K562 (cell line): ENCODE measurements around the gene ART1. TPM values are rescaled to one million over a fixed set of nuclear protein-coding genes. Genes with fewer than 3 reads are reported as not detected.

Source experiments
- ATF7 ChIP-seq: fragments of 450-650 bp; IDR thresholded peaks from 2 replicates; pipeline ENCODE4 v1.7.1; 2014; ENCODE audit warnings: mild to moderate bottlenecking, moderate library complexity
- COPS2 ChIP-seq: fragments of 450-650 bp; conservative IDR thresholded peaks from 2 replicates; pipeline ENCODE4 v1.6.1; 2016; ENCODE audit warnings: mild to moderate bottlenecking, moderate library complexity
- CXXC5 ChIP-seq: fragments of 250-450 bp; sonication (Bioruptor Pico); IDR thresholded peaks from 2 replicates; pipeline ENCODE4 v1.8.0; 2022; ENCODE audit warnings: inconsistent platforms, mild to moderate bottlenecking, moderate library complexity
- ETS2 ChIP-seq: IDR thresholded peaks from 2 replicates; pipeline ENCODE4 v1.6.1; 2016; ENCODE audit warnings: borderline replicate concordance, missing genetic modification characterization, mild to moderate bottlenecking, moderate library complexity, missing compliant biosample characterization; ENCODE audit not compliant: poor library complexity, severe bottlenecking
- ETV6 ChIP-seq, 3 experiments: fragments of 150-350 bp in 1 of 3; sonication (generic) in 1 of 3; formaldehyde crosslinking in 1 of 3; IDR thresholded peaks; 2 replicates each; pipeline versions ENCODE4 v1.6.1 to v1.8.0; 2014 to 2022; ENCODE audit warnings: borderline replicate concordance in 2 of 3, low read depth in 2 of 3, antibody characterized with exemption in 1 of 3, low read length in 1 of 3, mild to moderate bottlenecking in 1 of 3, missing genetic modification reagents in 1 of 3
- FOSL1 ChIP-seq: fragments of 200-800 bp; sonication (Bioruptor generic); conservative IDR thresholded peaks from 2 replicates; pipeline ENCODE4 v1.6.1; 2016; ENCODE audit warnings: missing genetic modification characterization, missing compliant biosample characterization
- NFYB ChIP-seq: IDR thresholded peaks from 2 replicates; pipeline ENCODE4 v1.6.1; 2011; ENCODE audit warnings: mild to moderate bottlenecking, moderate library complexity; ENCODE audit not compliant: insufficient read length; ENCODE audit errors: extremely low read depth
- RBM14 ChIP-seq: fragments of 200-400 bp; formaldehyde crosslinking; IDR thresholded peaks from 2 replicates; pipeline ENCODE4 v1.6.1; 2018; ENCODE audit warnings: low read depth, mild to moderate bottlenecking, low read length, moderate library complexity, borderline replicate concordance; ENCODE audit not compliant: insufficient read depth
- RNF2 ChIP-seq: sonication (generic); IDR thresholded peaks from 2 replicates; pipeline ENCODE4 v1.6.1; 2016
- SIRT6 ChIP-seq: IDR thresholded peaks from one replicate; pipeline ENCODE4 v1.6.1; 2012; ENCODE audit warnings: low read depth, mild to moderate bottlenecking, control low read depth, inconsistent platforms, low read length, moderate library complexity
- SMAD1 ChIP-seq: fragments of 150-350 bp; IDR thresholded peaks from 2 replicates; pipeline ENCODE4 v1.6.1; 2014; ENCODE audit warnings: low read length, low read depth; ENCODE audit not compliant: partially characterized antibody
- ZKSCAN1 ChIP-seq: fragments of 150-350 bp; IDR thresholded peaks from 2 replicates; pipeline ENCODE4 v1.6.1; 2016; ENCODE audit warnings: low read depth, low read length
- ZNF174 ChIP-seq: fragments of 250-450 bp; sonication (Bioruptor Pico); IDR thresholded peaks from 2 replicates; pipeline ENCODE4 v1.4.0; 2020; ENCODE audit warnings: mild to moderate bottlenecking
- ZNF239 ChIP-seq: fragments of 250-450 bp; sonication (Bioruptor Pico); IDR thresholded peaks from 2 replicates; pipeline ENCODE4 v1.4.0; 2020; ENCODE audit warnings: mild to moderate bottlenecking
- polyA plus RNA-seq, 8 experiments: library from polyadenylated mRNA; depleted of rRNA in 4 of 8; stranded (reverse) in 5 of 8; unstranded in 3 of 8; fragments of >200 nt; fragmentation: Nextera tagmentation in 2 of 8; fragmentation: Illumina TruSeq in 1 of 8; extraction: Ambion mirVana in 2 of 8; extraction: Trizol in 1 of 8; gene quantifications; 2 replicates each; pipeline versions ENCODE4 v1.2.1 to v1.2.3, GENCODE V29; 2011 to 2014; ENCODE audit warnings: inconsistent platforms in 1 of 8, missing spikeins in 1 of 8
- total RNA-seq, 7 experiments: library from RNA; depleted of rRNA in 6 of 7; stranded (reverse); fragments of >200 nt in 6 of 7; fragmentation: Illumina TruSeq in 2 of 7; extraction: Trizol in 2 of 7; gene quantifications; 2 replicates each; pipeline versions ENCODE4 v1.2.1 to v1.2.3, GENCODE V29; 2011 to 2021; ENCODE audit warnings: low replicate concordance in 1 of 7
- TF ChIP-seq, protein P1 (sequence below): fragments of 250-450 bp; sonication (Bioruptor Pico); IDR thresholded peaks from 2 replicates; pipeline ENCODE4 v1.8.0; 2022; ENCODE audit warnings: moderate library complexity, mild to moderate bottlenecking, inconsistent platforms
- TF ChIP-seq, protein P2 (sequence below): fragments of 200-800 bp; sonication (Bioruptor generic); IDR thresholded peaks from 2 replicates; pipeline ENCODE4 v1.6.1; 2017; ENCODE audit warnings: missing genetic modification characterization, missing compliant biosample characterization
- TF ChIP-seq, protein P3 (sequence below), 2 experiments: fragments of 450-650 bp; IDR thresholded peaks; 2 replicates each; pipeline ENCODE4 v1.6.1; 2016; ENCODE audit warnings: mild to moderate bottlenecking in 2 of 2, borderline replicate concordance in 1 of 2, low read depth in 1 of 2, moderate library complexity in 1 of 2

Gene ART1
- total and polyA plus RNA-seq, 9 of the 15 experiments (the other 6 are each of a cell fraction or from before 2014, with no cell fraction given), result not detected

DNA sequence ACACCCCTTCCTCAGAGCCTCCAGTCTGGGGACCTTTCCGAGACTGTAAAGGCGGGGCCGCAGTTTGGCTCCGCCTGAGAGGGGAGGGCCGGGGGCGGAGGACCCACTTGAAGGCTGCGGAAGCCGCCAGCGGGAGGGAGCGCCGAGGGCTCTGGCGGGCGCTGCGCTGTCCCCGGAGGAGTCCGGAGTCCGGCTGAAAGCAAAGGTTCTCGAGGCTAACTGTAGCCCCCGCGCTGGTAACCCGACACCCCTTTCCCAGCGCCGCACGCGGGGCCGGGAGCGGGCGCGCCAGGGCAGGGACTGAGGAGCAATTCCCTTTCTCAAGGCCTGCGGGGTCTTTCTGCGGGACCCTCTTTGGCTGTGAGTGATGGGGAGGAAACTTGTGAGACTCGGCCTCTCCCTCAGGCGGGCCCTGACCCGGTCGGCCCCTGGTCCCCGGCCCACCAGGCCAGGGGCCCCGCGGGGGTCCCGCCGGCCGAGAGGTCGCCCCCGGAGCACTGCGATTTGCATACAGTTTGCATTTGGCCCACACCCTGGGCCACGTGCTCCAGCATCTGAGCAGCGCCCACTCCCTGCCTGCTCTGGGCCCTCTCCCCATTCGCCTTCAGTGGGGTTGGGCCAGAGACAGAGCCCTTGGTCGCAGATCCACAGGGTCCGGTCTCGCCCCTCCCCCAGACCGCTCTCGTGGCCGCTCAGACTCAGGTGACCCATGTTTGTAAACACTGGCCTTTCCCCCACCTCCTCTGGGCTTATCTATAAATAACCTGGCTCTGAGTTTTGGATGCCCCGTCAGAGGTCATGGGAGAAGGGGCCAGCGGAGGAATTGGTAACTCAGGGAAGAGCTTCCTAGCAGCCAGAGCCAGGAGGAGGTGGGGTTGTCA lies 2.6 kb upstream of the ART1 start (continued):
- TF ChIP-seq NFYB (no peak), RBM14 (0 out of 2 replicates have a peak, but pooled peaks have one; percentile 40), ZNF174 (CRISPR knock-in tag) (no peak), ZKSCAN1 (no peak), SIRT6 (no peak), FOSL1 (no peak), ETS2 (tag) (no peak), SMAD1 (no peak), ATF7 (peak; percentile 54; the same call in 1 of the 2 replicates), ZNF239 (no peak), RNF2 (no peak), ETV6 (IDR thresholded peaks at IDR 0.05; ENCODE audit: borderline replicate concordance in 1 of 2, low read depth in 2 of 2, low read length in 1 of 2) (no peak), ETV6 (CRISPR knock-in tag; IDR thresholded peaks at IDR 0.05; ENCODE audit: borderline replicate concordance) (no peak), CXXC5 (CRISPR knock-in tag) (peak; percentile 76), COPS2 (no peak)
- TF ChIP-seq, protein P1, sequence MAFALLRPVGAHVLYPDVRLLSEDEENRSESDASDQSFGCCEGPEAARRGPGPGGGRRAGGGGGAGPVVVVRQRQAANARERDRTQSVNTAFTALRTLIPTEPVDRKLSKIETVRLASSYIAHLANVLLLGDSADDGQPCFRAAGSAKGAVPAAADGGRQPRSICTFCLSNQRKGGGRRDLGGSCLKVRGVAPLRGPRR (CRISPR knock-in tag), result no peak
- TF ChIP-seq, protein P2, sequence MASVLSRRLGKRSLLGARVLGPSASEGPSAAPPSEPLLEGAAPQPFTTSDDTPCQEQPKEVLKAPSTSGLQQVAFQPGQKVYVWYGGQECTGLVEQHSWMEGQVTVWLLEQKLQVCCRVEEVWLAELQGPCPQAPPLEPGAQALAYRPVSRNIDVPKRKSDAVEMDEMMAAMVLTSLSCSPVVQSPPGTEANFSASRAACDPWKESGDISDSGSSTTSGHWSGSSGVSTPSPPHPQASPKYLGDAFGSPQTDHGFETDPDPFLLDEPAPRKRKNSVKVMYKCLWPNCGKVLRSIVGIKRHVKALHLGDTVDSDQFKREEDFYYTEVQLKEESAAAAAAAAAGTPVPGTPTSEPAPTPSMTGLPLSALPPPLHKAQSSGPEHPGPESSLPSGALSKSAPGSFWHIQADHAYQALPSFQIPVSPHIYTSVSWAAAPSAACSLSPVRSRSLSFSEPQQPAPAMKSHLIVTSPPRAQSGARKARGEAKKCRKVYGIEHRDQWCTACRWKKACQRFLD (CRISPR knock-in tag), result no peak
- TF ChIP-seq, protein P3, sequence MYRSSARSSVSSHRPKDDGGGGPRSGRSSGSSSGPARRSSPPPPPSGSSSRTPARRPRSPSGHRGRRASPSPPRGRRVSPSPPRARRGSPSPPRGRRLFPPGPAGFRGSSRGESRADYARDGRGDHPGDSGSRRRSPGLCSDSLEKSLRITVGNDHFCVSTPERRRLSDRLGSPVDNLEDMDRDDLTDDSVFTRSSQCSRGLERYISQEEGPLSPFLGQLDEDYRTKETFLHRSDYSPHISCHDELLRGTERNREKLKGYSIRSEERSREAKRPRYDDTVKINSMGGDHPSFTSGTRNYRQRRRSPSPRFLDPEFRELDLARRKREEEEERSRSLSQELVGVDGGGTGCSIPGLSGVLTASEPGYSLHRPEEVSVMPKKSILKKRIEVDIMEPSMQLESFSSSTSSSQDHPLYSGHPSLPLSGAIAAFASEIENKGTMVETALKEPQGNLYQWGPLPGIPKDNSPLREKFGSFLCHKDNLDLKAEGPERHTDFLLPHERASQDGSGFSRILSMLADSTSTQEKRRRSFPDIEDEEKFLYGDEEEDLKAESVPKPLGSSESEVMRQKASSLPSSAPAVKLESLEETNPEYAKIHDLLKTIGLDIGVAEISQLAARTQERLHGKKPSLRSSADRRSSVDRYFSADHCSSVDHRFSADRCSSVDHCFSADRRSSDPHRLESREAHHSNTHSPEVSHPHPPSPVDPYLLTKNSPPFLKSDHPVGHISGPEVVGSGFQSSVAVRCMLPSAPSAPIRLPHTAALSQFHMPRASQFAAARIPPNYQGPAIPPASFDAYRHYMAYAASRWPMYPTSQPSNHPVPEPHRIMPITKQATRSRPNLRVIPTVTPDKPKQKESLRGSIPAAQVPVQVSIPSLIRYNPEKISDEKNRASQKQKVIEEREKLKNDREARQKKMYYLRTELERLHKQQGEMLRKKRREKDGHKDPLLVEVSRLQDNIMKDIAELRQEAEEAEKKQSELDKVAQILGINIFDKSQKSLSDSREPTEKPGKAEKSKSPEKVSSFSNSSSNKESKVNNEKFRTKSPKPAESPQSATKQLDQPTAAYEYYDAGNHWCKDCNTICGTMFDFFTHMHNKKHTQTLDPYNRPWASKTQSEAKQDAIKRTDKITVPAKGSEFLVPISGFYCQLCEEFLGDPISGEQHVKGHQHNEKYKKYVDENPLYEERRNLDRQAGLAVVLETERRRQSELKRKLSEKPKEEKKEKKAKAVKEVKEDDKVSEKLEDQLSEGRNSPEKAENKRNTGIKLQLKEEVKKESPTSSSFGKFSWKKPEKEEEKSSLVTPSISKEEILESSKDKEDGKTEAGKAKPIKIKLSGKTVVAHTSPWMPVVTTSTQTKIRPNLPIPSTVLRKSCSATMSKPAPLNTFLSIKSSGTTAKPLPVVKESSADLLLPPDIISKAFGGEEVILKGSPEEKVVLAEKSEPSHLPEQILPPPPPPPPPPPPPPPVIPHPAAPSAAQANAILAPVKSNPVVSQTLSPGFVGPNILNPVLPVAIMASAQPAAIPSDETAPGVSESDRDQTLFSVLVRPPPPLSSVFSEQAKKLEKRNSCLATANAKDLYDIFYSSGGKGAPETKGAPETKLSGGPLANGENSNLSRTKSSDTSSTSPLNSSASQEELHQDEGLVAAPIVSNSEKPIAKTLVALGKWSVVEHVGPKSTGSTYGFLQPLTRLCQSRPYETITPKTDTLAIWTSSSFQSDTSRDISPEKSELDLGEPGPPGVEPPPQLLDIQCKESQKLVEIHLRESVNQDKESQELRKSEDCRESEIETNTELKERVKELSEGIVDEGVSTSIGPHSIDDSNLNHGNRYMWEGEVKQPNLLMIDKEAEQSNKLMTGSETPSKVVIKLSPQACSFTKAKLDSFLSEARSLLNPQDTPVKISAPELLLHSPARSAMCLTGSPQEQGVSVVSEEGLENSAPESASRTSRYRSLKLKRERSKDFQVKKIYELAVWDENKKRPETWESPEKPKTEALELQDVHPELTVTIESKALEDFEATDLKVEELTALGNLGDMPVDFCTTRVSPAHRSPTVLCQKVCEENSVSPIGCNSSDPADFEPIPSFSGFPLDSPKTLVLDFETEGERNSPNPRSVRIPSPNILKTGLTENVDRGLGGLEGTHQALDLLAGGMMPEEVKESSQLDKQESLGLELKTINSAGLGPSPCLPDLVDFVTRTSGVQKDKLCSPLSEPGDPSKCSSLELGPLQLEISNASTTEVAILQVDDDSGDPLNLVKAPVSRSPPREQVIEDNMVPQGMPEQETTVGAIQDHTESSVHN (IDR thresholded peaks at IDR 0.05; ENCODE audit: borderline replicate concordance in 1 of 2, low read depth in 1 of 2), result no peak
